HG03432 (cell line): ENCODE data around the gene DSG2.

ENCODE experiments used
- ATAC-seq: cut with Tn5 transposase; IDR thresholded peaks from one replicate; pipeline ENCODE4 v1.9.1; 2021; ENCODE audit warnings: mild to moderate bottlenecking, moderate library complexity; ENCODE audit not compliant: unreplicated experiment

Gene DSG2

GRCh38 chr18:31551883-31552282 lies 53.9 kb downstream of the DSG2 start:
- ATAC-seq: no peak

GRCh38 chr18:31553800-31554199 lies 55.8 kb downstream of the DSG2 start:
- ATAC-seq: no peak

GRCh38 chr18:31554776-31555175 lies 56.8 kb downstream of the DSG2 start:
- ATAC-seq: no peak

- ATAC-seq: peak; percentile 78
Measured at GRCh38 chr18:31555971-31556747, 58.2 kb downstream of the DSG2 start.

- no peak for ATAC-seq
Measured at GRCh38 chr18:31557446-31557845, 59.5 kb downstream of the DSG2 start.

- no peak for ATAC-seq
Measured at GRCh38 chr18:31558567-31558966, 60.6 kb downstream of the DSG2 start.

- ATAC-seq: no peak
Measured at GRCh38 chr18:31562726-31563125, 64.7 kb downstream of the DSG2 start.

GRCh38 chr18:31563778-31564177 lies 65.8 kb downstream of the DSG2 start:
- ATAC-seq: no peak

GRCh38 chr18:31565345-31565744 lies 67.4 kb downstream of the DSG2 start:
- no peak for ATAC-seq

GRCh38 chr18:31565782-31566512 lies 68.0 kb downstream of the DSG2 start:
- no peak for ATAC-seq

GRCh38 chr18:31566576-31567306 lies 68.8 kb downstream of the DSG2 start:
- no peak for ATAC-seq

GRCh38 chr18:31572368-31572767 lies 74.4 kb downstream of the DSG2 start:
- no peak for ATAC-seq

GRCh38 chr18:31573051-31573450 lies 75.1 kb downstream of the DSG2 start:
- ATAC-seq: no peak

- no peak for ATAC-seq
Measured at GRCh38 chr18:31574359-31574758, 76.4 kb downstream of the DSG2 start.

GRCh38 chr18:31575515-31576257 lies 77.7 kb downstream of the DSG2 start:
- ATAC-seq: no peak

GRCh38 chr18:31576670-31577069 lies 78.7 kb downstream of the DSG2 start:
- ATAC-seq: peak; percentile 78

- peak; percentile 55 for ATAC-seq
Measured at GRCh38 chr18:31577195-31577594, 79.2 kb downstream of the DSG2 start.

GRCh38 chr18:31578126-31578525 lies 80.1 kb downstream of the DSG2 start:
- ATAC-seq: no peak

GRCh38 chr18:31579375-31579774 lies 81.4 kb downstream of the DSG2 start:
- no peak for ATAC-seq

- no peak for ATAC-seq
Measured at GRCh38 chr18:31581498-31582197, 83.7 kb downstream of the DSG2 start.
